Mesenchymal stem cell (in vitro differentiated cells and primary cell): ENCODE results near the gene CEP57.
A peak's percentile ranks its signal among the peaks of the same experiment; 100 is the strongest.
"Not testable (repeated sequence)": the region's sequence is repeated elsewhere in the genome, so short reads cannot be mapped to it uniquely, and the experiment has no call there.

Experiments
- DNase-seq: peaks from one replicate; pipeline ENCODE4 v3.0.0-alpha.2; 2013
- H2AFZ ChIP-seq: one replicate; pipeline ENCODE4 v1.6.1; 2013; ENCODE audit warnings: low read depth, mild to moderate bottlenecking, control low read depth, inconsistent platforms, low read length, moderate library complexity
- H2AK5ac ChIP-seq: 2 replicates; pipeline ENCODE4 v1.6.1; 2013; ENCODE audit warnings: low read length, moderate library complexity, mild to moderate bottlenecking, inconsistent platforms; ENCODE audit not compliant: severe bottlenecking
- H2BK120ac ChIP-seq: one replicate; pipeline ENCODE4 v1.6.1; 2013; ENCODE audit warnings: low read depth, mild to moderate bottlenecking, inconsistent platforms, low read length, moderate library complexity
- H2BK12ac ChIP-seq, 2 experiments: one replicate each; pipeline ENCODE4 v1.6.1; 2013; ENCODE audit warnings: inconsistent platforms in 2 of 2, low read length in 2 of 2, mild to moderate bottlenecking in 2 of 2, moderate library complexity in 2 of 2, control low read depth in 1 of 2
- H2BK15ac ChIP-seq: one replicate; pipeline ENCODE4 v1.6.1; 2013; ENCODE audit warnings: mild to moderate bottlenecking, low read depth, inconsistent platforms; ENCODE audit not compliant: poor library complexity, severe bottlenecking
- H2BK5ac ChIP-seq: 2 replicates; pipeline ENCODE4 v1.6.1; 2013; ENCODE audit warnings: low read depth, mild to moderate bottlenecking, low read length, control low read depth, inconsistent platforms; ENCODE audit not compliant: poor library complexity, severe bottlenecking
- H3K14ac ChIP-seq, 2 experiments: one replicate each; pipeline ENCODE4 v1.6.1; 2013; ENCODE audit warnings: inconsistent platforms in 2 of 2, low read length in 2 of 2, control low read depth in 1 of 2, mild to moderate bottlenecking in 1 of 2, moderate library complexity in 1 of 2
- H3K18ac ChIP-seq, 2 experiments: one replicate each; pipeline ENCODE4 v1.6.1; 2013; ENCODE audit warnings: inconsistent platforms in 2 of 2, low read length in 2 of 2, control low read depth in 1 of 2, low read depth in 1 of 2, mild to moderate bottlenecking in 1 of 2
- H3K23ac ChIP-seq, 2 experiments: one replicate each; pipeline ENCODE4 v1.6.1; 2013; ENCODE audit warnings: inconsistent platforms in 2 of 2, low read length in 2 of 2, mild to moderate bottlenecking in 2 of 2, moderate library complexity in 2 of 2, control low read depth in 1 of 2
- H3K27ac ChIP-seq: 2 replicates; pipeline ENCODE4 v1.5.1; 2013; ENCODE audit warnings: mild to moderate bottlenecking, moderate library complexity, low read length, control low read depth, inconsistent platforms; ENCODE audit not compliant: poor library complexity, severe bottlenecking
- H3K27me3 ChIP-seq, 2 experiments: 2 replicates each; pipeline versions ENCODE4 v1.6.1 to v1.7.0; 2013; ENCODE audit warnings: low read length in 2 of 2, mild to moderate bottlenecking in 2 of 2, moderate library complexity in 2 of 2, control low read depth in 1 of 2, inconsistent platforms in 1 of 2; ENCODE audit not compliant: control insufficient read depth in 1 of 2, insufficient read depth in 1 of 2
- H3K36me3 ChIP-seq, 2 experiments: 2 replicates each; pipeline versions ENCODE4 v1.6.1 to v1.7.0; 2013; ENCODE audit warnings: low read length in 2 of 2, control low read depth in 1 of 2, inconsistent platforms in 1 of 2, low read depth in 1 of 2, mild to moderate bottlenecking in 1 of 2; ENCODE audit not compliant: insufficient read depth in 2 of 2, control insufficient read depth in 1 of 2
- H3K4ac ChIP-seq, 2 experiments: one replicate each; pipeline ENCODE4 v1.6.1; 2013; ENCODE audit warnings: inconsistent platforms in 2 of 2, low read length in 2 of 2, mild to moderate bottlenecking in 2 of 2, moderate library complexity in 2 of 2, control low read depth in 1 of 2, low read depth in 1 of 2
- H3K4me1 ChIP-seq: 2 replicates; pipeline ENCODE4 v1.6.1; 2013; ENCODE audit warnings: low read depth, low read length, control low read depth; ENCODE audit not compliant: control insufficient read depth, insufficient read depth
- H3K4me2 ChIP-seq: 2 replicates; pipeline ENCODE4 v1.6.1; 2013; ENCODE audit warnings: low read length, mild to moderate bottlenecking, inconsistent platforms; ENCODE audit not compliant: poor library complexity, severe bottlenecking
- H3K4me3 ChIP-seq, 2 experiments: 2 replicates each; pipeline versions ENCODE4 v1.5.1 to v1.7.0; 2013; ENCODE audit warnings: low read length in 2 of 2, mild to moderate bottlenecking in 2 of 2, control low read depth in 1 of 2, low read depth in 1 of 2; ENCODE audit not compliant: insufficient read depth in 1 of 2
- H3K79me1 ChIP-seq: replicated peaks from 2 replicates; pipeline ENCODE4 v1.6.1; 2013; ENCODE audit warnings: mild to moderate bottlenecking, control low read depth, low read length, inconsistent platforms; ENCODE audit not compliant: poor library complexity, severe bottlenecking
- H3K9ac ChIP-seq: 2 replicates; pipeline ENCODE4 v1.7.0; 2013; ENCODE audit warnings: mild to moderate bottlenecking, low read length, moderate library complexity
- H3K9me3 ChIP-seq: 2 replicates; pipeline ENCODE4 v1.7.0; 2013; ENCODE audit warnings: mild to moderate bottlenecking, low read length; ENCODE audit not compliant: control insufficient read depth
- H4K8ac ChIP-seq: one replicate; pipeline ENCODE4 v1.6.1; 2013; ENCODE audit warnings: inconsistent platforms, mild to moderate bottlenecking, low read length, moderate library complexity
- H4K91ac ChIP-seq: one replicate; pipeline ENCODE4 v1.6.1; 2013; ENCODE audit warnings: mild to moderate bottlenecking, low read length, inconsistent platforms
- WGBS: methylation state at CpG from one replicate; pipeline ENCODE4 v1.1.7; 2013; ENCODE audit warnings: mixed read lengths; 5-methylcytosine and 5-hydroxymethylcytosine counted together

Gene CEP57

DNA sequence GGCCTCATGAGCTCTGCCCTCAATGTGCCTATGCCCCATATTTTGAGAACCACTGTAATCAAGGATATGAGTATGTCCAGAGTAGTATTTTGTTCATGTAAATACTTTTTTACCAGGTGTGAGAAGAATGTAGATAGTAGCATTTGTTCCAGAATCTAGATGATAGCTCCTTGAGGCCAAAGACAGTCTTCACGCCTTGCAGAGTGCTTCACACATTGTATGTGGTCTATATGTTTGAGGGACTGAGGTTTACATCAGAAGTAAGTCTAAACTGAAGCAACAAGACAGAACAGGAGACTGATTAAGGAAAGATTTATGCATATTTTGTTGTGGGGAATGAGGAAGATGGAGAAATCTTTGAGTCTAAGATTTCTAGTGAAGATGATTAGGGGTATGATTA, 12.5 kb downstream of the CEP57 start:
- Histone ChIP-seq H3K4me2 (no peak overlapping the region), H3K9ac (no peak overlapping the region), H3K23ac (no peak overlapping the region), H3K18ac (no peak overlapping the region), H3K4me3 (no peak overlapping the region), H2BK15ac (no peak overlapping the region), H3K4ac (no peak overlapping the region), H2BK120ac (no peak overlapping the region), H3K79me1 (peaks cover 10% of the 10 kb centered on the region), H4K91ac (no peak overlapping the region), H3K27ac (no peak overlapping the region), H3K14ac (no peak overlapping the region), H4K8ac (no peak overlapping the region), H2BK12ac (no peak overlapping the region), H3K9me3 (no peaks in the 10 kb centered on the region), H3K27me3 (no peaks in the 10 kb centered on the region), H2AFZ (no peak overlapping the region), H2AK5ac (no peak overlapping the region), H3K4me1 (no peaks in the 10 kb centered on the region), H2BK5ac (no peak overlapping the region), H3K36me3 (peaks cover 10 to 54% of the 10 kb centered on the region in 2 experiments)
- 95% methylated on average over 1 of the region's 1 CpG for WGBS
- DNase-seq, result no peak

DNA sequence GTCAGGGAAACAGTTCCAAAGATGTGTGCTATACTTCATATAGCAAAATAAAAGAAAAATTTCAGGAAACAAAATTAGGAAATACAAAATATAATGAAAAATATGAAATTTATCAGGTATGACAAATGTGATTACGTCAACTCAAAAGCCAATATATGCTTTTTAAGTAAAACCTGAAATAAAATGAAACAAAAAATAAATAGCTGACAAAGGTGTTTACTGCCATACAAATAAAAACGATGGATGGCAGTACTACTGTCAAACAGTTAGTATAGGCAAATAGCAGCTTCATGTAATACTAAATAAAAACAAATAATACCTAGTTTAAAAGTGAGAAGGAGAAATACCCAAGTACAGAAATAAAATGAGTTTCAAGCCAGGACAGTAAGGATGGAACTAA, 13.7 kb downstream of the CEP57 start:
- Histone ChIP-seq H3K23ac (no peak overlapping the region), H2BK5ac (no peak overlapping the region), H3K27me3 (no peaks in the 10 kb centered on the region), H3K9me3 (no peaks in the 10 kb centered on the region), H3K36me3 (peaks cover 10 to 54% of the 10 kb centered on the region in 2 experiments), H3K4me2 (no peak overlapping the region), H2BK120ac (no peak overlapping the region), H2BK12ac (no peak overlapping the region), H3K9ac (no peak overlapping the region), H3K4me1 (no peaks in the 10 kb centered on the region), H2AK5ac (no peak overlapping the region), H3K14ac (no peak overlapping the region), H2BK15ac (no peak overlapping the region), H3K4ac (no peak overlapping the region), H3K18ac (no peak overlapping the region), H4K8ac (no peak overlapping the region), H4K91ac (no peak overlapping the region), H3K79me1 (peaks cover 8% of the 10 kb centered on the region), H3K4me3 (no peak overlapping the region), H3K27ac (no peak overlapping the region), H2AFZ (no peak overlapping the region)
- DNase-seq, result no peak
- no CpG with 5 or more reads among the region's 2 CpGs for WGBS

DNA sequence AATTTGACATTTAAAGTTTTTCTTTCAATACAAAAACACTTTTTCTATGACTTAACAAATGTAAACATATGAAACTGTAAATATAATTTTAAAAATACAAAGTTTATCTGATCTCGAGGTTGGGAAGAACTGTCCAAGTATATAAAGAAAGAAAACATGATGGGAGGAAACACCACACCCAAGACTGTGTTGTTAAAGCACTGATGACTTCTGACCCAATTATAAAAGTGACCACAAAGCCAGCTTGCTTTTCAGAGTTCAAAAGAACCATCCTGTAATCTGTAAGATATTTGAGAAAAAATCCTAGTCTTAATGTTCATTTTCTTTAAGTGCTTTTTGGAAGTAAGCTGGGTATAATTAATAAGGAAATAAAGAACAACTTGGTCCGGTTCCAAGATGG, 15.6 kb downstream of the CEP57 start:
- no peak overlapping the region for H2AK5ac ChIP-seq
- 93% methylated on average over 1 of the region's 2 CpGs for WGBS
- no peak overlapping the region for H3K27ac ChIP-seq
- no peak overlapping the region for H3K14ac ChIP-seq
- no peak overlapping the region for H3K18ac ChIP-seq
- no peak overlapping the region for H4K8ac ChIP-seq
- H3K4ac ChIP-seq, result no peak overlapping the region
- H3K4me2 ChIP-seq, result no peak overlapping the region
- no peak overlapping the region for H2BK15ac ChIP-seq
- H2BK12ac ChIP-seq, result no peak overlapping the region
- peaks cover 3% of the 10 kb centered on the region for H3K79me1 ChIP-seq
- peaks cover 10 to 40% of the 10 kb centered on the region in 2 experiments for H3K36me3 ChIP-seq
- no peak overlapping the region for H3K9ac ChIP-seq
- H3K23ac ChIP-seq, result no peak overlapping the region
- no peak overlapping the region for H2BK5ac ChIP-seq
- H4K91ac ChIP-seq, result no peak overlapping the region
- H2BK120ac ChIP-seq, result no peak overlapping the region
- no peak overlapping the region for H2AFZ ChIP-seq
- H3K4me3 ChIP-seq, result no peak overlapping the region
- no peak for DNase-seq
- no peaks in the 10 kb centered on the region for H3K27me3 ChIP-seq
- H3K4me1 ChIP-seq, result no peaks in the 10 kb centered on the region
- no peaks in the 10 kb centered on the region for H3K9me3 ChIP-seq

DNA sequence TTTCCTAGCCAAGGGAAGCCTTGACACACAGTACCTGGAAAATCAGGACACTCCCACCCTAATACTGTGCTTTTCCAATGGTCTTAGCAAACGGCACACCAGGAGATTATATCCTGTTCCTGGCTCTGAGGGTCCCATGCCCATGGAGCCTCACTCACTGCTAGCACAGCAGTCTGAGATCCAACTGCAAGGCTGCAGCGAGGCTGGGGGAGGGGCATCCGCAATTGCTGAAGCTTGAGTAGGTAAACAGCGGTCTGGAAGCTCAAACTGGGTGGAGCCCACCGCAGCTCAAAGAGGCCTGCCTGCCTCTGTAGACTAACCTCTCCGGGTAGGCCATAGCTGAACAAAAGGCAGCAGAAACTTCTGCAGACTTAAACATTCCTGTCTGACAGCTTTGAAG, 16.2 kb downstream of the CEP57 start:
- H3K9me3 ChIP-seq, H4K91ac ChIP-seq, H3K14ac ChIP-seq, DNase-seq, H3K27me3 ChIP-seq, H3K79me1 ChIP-seq, H3K18ac ChIP-seq, H2BK5ac ChIP-seq, H3K4me1 ChIP-seq, H4K8ac ChIP-seq, H2BK15ac ChIP-seq, H2AK5ac ChIP-seq, H2BK120ac ChIP-seq, H3K27ac ChIP-seq, H3K23ac ChIP-seq, H2BK12ac ChIP-seq, H2AFZ ChIP-seq, H3K4me2 ChIP-seq, H3K9ac ChIP-seq, H3K4ac ChIP-seq: not testable (repeated sequence)
- WGBS, result over 99% methylated on average over 6 of the region's 6 CpGs
- Histone ChIP-seq H3K4me3 (peak overlapping the region in 1 of 2 experiments; percentile 14), H3K36me3 (peaks cover 10 to 38% of the 10 kb centered on the region in 2 experiments)
